NCI-H1436 (cell line): ENCODE results near the gene ZNF793.
A peak's percentile ranks its signal among the peaks of the same experiment; 100 is the strongest.

Source experiments
- DNase-seq: peaks from one replicate; lab custom pipeline; 2025; lab: John Stamatoyannopoulos, UW

ZNF793 gene

GRCh38 chr19:37506387-37507166, at the start of gene ZNF793:
Gene ZNF793 (plus strand): TSS chr19:37506939. CDS start chr19:37523440, 16,501 bp downstream.
- DNase-seq = peak; percentile 86

GRCh38 chr19:37466277-37466797, 40.4 kb upstream of the ZNF793 start:
- no peak for DNase-seq

GRCh38 chr19:37466798-37467607, 39.7 kb upstream of the ZNF793 start, which contains the start of gene ZNF569:
Gene ZNF569 (minus strand): TSS chr19:37467444. CDS start chr19:37444921, 22,523 bp downstream.
- peak; percentile 84 for DNase-seq

GRCh38 chr19:37467608-37468090, 39.1 kb upstream of the ZNF793 start:
- DNase-seq = no peak

GRCh38 chr19:37468961-37469777, 37.6 kb upstream of the ZNF793 start, which contains the start of gene ZNF570:
Gene ZNF570 (plus strand): TSS chr19:37469356. CDS start chr19:37470355, 999 bp downstream.
- DNase-seq = peak; percentile 81

- no peak for DNase-seq
These were observed 36.5 kb upstream of the ZNF793 start for GRCh38 chr19:37470216-37470615.

GRCh38 chr19:37472165-37472564, 34.6 kb upstream of the ZNF793 start:
- no peak for DNase-seq

- no peak for DNase-seq
These were observed 22.2 kb upstream of the ZNF793 start for GRCh38 chr19:37484406-37485168.

- no peak for DNase-seq
These were observed 14.5 kb upstream of the ZNF793 start for GRCh38 chr19:37492213-37492612.

GRCh38 chr19:37505958-37506386, 767 bp upstream of the ZNF793 start:
- DNase-seq = peak; percentile 48

- DNase-seq = no peak
These were observed 377 bp downstream of the ZNF793 start for GRCh38 chr19:37507167-37507464.

GRCh38 chr19:37511186-37511585, 4.4 kb downstream of the ZNF793 start:
- no peak for DNase-seq

GRCh38 chr19:37511821-37512220, 5.1 kb downstream of the ZNF793 start:
- DNase-seq = no peak

GRCh38 chr19:37513397-37513796, 6.7 kb downstream of the ZNF793 start:
- no peak for DNase-seq

- DNase-seq = no peak
These were observed 13.2 kb downstream of the ZNF793 start for GRCh38 chr19:37519890-37520289.

GRCh38 chr19:37537391-37537947, 30.7 kb downstream of the ZNF793 start:
- DNase-seq = no peak

- no peak for DNase-seq
These were observed 44.6 kb downstream of the ZNF793 start for GRCh38 chr19:37551129-37551993.

- no peak for DNase-seq
These were observed 56.8 kb downstream of the ZNF793 start for GRCh38 chr19:37563518-37563917.

GRCh38 chr19:37564624-37565369, 58.1 kb downstream of the ZNF793 start:
- no peak for DNase-seq
